GM19193 (cell line): ENCODE data around the gene DPP9.

Experiments used
- POLR2A ChIP-seq: IDR thresholded peaks from 4 replicates; pipeline ENCODE4 v1.6.1; 2011; ENCODE audit not compliant: insufficient read depth, insufficient read length; ENCODE audit errors: extremely low read depth

Gene DPP9

DNA sequence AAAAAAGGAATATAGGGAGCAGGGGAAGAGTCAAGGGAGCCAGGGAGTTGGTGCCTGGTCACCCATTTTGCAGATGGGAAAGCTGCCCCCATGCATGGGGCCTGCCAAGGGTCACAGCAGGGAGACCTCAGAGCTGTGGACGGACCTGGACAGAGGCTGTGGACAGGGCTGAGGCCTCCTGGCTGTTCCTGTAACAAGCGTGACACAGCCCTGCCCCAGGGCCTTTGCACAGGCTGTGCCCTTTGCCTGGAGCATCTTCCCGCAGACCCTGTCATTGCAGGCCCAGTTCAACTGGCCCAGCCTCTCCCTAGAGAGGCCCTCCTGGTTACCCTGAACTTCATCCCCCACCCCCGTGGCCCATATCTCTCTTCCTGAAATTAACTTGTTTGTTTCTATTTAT is 77.9 kb downstream of the DPP9 start:
- TF ChIP-seq POLR2A, result no peak

DNA sequence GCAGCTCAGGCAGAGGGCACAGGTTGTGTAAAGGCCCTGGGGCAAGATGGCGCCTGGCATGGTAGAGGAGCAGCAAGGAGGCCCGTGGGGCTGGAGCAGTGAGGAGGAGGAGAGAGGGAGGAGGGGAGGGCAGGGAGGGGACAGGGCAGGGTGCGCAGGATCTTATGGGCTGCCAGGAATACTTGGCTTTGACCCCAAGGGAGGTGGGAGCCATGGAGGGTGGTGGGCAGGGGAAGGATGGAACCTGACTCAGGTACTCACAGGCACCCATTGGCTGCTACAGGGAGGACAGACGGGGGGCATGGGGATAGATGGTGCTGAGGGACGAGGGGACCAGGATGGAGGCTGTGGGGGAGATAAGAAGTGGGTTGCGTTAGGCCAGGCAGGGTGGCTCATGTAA is 81.0 kb downstream of the DPP9 start:
- no peak for TF ChIP-seq POLR2A

GRCh38 chr19:4641132-4641531 is 82.5 kb downstream of the DPP9 start:
- no peak for TF ChIP-seq POLR2A

DNA sequence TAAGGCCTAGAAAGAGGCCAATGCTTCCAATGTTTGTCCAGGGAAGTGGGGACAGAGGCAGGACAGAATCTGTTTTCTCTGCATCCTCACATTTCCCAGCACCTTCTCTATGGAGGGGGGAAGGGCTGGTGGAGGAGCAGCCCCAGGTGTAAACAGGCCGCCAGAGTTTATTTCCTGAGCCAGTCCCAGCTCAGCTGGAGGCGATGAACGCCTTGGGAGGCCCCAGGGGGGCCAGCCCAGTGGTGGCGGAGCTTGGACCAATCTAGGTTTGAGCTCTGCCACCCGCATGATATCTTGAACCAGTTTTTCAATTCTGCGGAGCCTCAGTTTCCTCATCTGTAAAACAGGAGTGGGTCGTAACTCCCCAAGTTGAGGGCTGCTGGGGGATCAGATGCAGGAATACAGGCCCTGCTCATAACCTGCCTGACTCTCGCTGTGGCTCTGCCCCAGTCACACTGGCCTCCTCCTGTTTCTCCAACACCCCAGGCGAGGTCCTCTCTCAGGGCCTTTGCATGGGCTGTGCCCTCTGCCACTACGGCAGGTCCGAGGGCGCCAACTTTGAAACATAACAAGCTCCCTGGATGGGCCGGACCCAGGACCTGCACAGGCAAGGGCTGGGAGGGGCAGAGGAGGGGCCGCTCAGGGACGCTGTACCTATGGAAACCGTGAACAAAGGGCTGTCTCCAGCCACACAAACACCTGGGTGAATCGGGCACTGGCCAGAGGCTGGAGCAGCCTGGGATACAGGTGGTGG is 83.2 kb downstream of the DPP9 start:
- no peak for TF ChIP-seq POLR2A

- no peak for TF ChIP-seq POLR2A
Observed at GRCh38 chr19:4639531-4640246, 84.0 kb downstream of the DPP9 start.

GRCh38 chr19:4638828-4639530 is 84.7 kb downstream of the DPP9 start, which contains the start of gene TNFAIP8L1:
TSS of gene TNFAIP8L1 (plus strand) at chr19:4639516. CDS start at chr19:4651870, 12,354 bp downstream.
- peak; percentile 45 for TF ChIP-seq POLR2A

DNA sequence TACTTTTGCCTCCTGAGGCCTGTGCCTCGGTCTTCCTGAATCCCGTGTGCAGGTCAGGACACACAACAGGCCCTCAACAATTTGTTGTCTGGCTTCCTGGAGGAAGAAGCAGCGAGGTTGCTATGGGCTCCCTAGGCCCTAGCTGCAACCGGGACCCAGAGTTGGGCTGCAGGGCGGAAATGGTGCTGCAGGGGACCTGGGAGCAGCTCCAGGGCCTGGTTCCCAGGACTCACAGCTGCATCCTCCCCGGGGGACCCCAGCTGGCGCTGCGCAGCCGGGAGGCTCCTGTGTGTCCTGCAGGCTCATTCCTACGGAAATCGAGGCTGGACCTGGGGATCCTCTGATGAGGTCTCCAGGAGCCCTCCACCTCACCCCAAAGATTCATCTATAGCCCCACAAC is 85.3 kb downstream of the DPP9 start:
- no peak for TF ChIP-seq POLR2A

DNA sequence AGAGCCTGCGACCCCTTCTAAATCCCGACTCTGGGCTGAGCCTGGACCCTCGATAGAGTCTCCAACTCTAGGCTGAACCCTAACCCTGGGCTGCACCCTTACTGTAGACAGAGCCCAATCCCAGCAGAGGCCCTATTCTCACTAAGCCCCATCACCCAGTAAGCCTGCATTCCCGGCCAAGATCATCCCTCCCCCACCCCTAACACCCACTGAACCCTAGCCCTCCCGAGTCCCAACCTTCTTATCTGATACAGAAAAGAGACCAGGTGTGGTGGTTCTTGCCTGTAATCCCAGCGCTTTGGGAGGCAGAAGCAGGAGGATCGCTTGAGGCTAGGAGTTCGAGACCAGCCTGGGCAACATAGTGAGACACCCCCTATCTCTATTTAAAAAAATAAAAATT is 86.9 kb downstream of the DPP9 start:
- no peak for TF ChIP-seq POLR2A

DNA sequence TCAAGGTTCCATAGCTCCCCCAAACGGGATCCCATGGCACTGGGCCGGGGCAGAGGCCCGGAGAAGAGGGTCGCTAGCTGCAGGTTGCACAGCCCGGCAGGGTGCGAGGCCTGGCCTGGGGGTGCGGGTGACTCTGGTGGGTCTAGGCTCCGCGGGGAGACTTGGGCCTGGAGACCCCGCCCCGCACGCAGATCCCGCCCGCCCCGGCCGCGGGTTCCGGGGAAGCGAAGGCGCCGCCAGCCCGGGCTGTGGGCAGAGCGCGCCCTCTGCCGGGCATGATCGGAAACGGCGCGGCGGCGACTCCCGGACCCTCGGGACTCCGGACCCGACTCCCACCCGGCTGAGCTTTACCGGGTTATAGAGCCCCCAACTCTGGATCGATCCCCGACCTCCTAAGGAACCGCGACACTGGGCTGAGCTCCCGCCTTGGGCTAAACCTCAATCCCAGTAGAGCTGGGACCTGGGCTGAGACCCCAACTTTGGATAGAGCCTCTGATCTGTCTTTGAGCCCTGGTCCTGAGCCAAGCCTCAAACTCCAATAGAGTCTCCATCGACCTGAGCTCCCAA is 87.4 kb downstream of the DPP9 start:
- no peak for TF ChIP-seq POLR2A

DNA sequence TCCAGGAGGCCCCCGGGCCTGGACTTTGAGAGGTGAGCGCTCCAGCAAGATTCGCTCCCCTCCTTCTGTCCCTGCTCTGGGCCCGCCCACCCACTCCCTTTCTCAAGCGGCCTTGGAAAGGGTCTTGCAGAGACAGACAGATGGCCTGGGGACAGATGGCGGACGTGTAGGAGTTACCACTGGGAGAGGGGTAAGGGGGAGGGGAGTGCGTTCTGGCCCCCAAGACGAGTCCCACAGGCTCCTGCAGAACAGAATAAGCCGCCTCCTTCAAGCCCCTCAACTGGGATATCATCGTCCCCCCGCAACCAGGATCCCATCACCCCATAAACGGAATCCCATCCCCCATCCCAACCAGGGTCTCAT is 87.9 kb downstream of the DPP9 start:
- TF ChIP-seq POLR2A, result no peak

GRCh38 chr19:4633140-4633967 is 90.3 kb downstream of the DPP9 start:
- TF ChIP-seq POLR2A, result no peak
